SK-N-SH (cell line): Measurements from ENCODE around the gene TLR7. TPM values are rescaled to one million over a fixed set of nuclear protein-coding genes. Genes with fewer than 3 reads are reported as not detected.

ENCODE experiments used
- CTCF ChIA-PET: fragments of 300-600, 350-600 bp; formaldehyde crosslinking; extraction: SDS; loops from one replicate; lab custom pipeline; 2021; lab: Yijun Ruan, JAX
- POLR2A ChIA-PET: fragments of 350-600 bp; sonication (Branson Sonifier 250); formaldehyde crosslinking; extraction: SDS; loops from one replicate; lab custom pipeline; 2020; ENCODE audit warnings: antibody characterized with exemption, inconsistent platforms; lab: Yijun Ruan, JAX
- DNase-seq: peaks from one replicate; pipeline ENCODE4 v3.0.0; 2012
- H2AFZ ChIP-seq: fragments of 200-600 bp; sonication (generic); 2 replicates; pipeline ENCODE4 v1.8.1; 2016; ENCODE audit warnings: antibody characterized with exemption, mild to moderate bottlenecking, low read depth
- H3F3A ChIP-seq: fragments of 200-600 bp; sonication (generic); replicated peaks from 2 replicates; pipeline ENCODE3; 2016; ENCODE audit warnings: antibody characterized with exemption, mild to moderate bottlenecking; ENCODE audit not compliant: insufficient read depth
- H3K27ac ChIP-seq, 2 experiments: fragments of 200-500 bp in 1 of 2; fragments of 200-600 bp in 1 of 2; sonication (Bioruptor generic) in 1 of 2; sonication (generic), shearing (Covaris generic) in 1 of 2; 2 replicates each; pipeline versions ENCODE4 v1.5.1 to v1.6.1; 2014 to 2016; ENCODE audit warnings: low read depth in 2 of 2, inconsistent platforms in 1 of 2, low read length in 1 of 2, mild to moderate bottlenecking in 1 of 2, mixed read lengths in 1 of 2
- H3K27me3 ChIP-seq: fragments of 200-600 bp; sonication (generic), shearing (Covaris generic); 2 replicates; pipeline ENCODE4 v1.6.1; 2016; ENCODE audit warnings: mixed run types; ENCODE audit not compliant: insufficient read depth
- H3K36me3 ChIP-seq, 2 experiments: fragments of 200-500 bp in 1 of 2; fragments of 200-600 bp in 1 of 2; sonication (Bioruptor generic) in 1 of 2; sonication (generic) in 1 of 2; replicated peaks in 1 of 2; 2 replicates each; pipeline versions ENCODE3 to v1.5.1; 2014 to 2016; ENCODE audit warnings: low read length in 1 of 2, mild to moderate bottlenecking in 1 of 2; ENCODE audit not compliant: insufficient read depth in 2 of 2, control insufficient read depth in 1 of 2
- H3K4me1 ChIP-seq, 2 experiments: fragments of 200-500 bp in 1 of 2; fragments of 200-600 bp in 1 of 2; sonication (Bioruptor generic) in 1 of 2; sonication (generic), shearing (Covaris generic) in 1 of 2; 2 replicates each; pipeline versions ENCODE4 v1.5.1 to v1.6.1; 2014 to 2016; ENCODE audit warnings: low read depth in 1 of 2, low read length in 1 of 2, mixed run types in 1 of 2; ENCODE audit not compliant: insufficient read depth in 2 of 2, control insufficient read depth in 1 of 2
- H3K4me2 ChIP-seq: fragments of 200-600 bp; sonication (generic), shearing (Covaris generic); 2 replicates; pipeline ENCODE4 v1.6.1; 2017; ENCODE audit warnings: mixed run types
- H3K4me3 ChIP-seq, 2 experiments: fragments of 200-500 bp in 1 of 2; fragments of 200-600 bp in 1 of 2; sonication (Bioruptor generic) in 1 of 2; sonication (generic), shearing (Covaris generic) in 1 of 2; 2 replicates each; pipeline versions ENCODE4 v1.5.1 to v1.8.1; 2014 to 2016; ENCODE audit warnings: low read depth in 2 of 2, inconsistent platforms in 1 of 2, low read length in 1 of 2, mild to moderate bottlenecking in 1 of 2, mixed read lengths in 1 of 2, moderate library complexity in 1 of 2
- H3K79me2 ChIP-seq: fragments of 200-600 bp; sonication (generic); 2 replicates; pipeline ENCODE4 v1.8.1; 2017; ENCODE audit warnings: mild to moderate bottlenecking; ENCODE audit not compliant: insufficient read depth
- H3K9ac ChIP-seq: fragments of 200-600 bp; sonication (generic); 2 replicates; pipeline ENCODE4 v1.6.1; 2017; ENCODE audit warnings: mixed run types
- H3K9me2 ChIP-seq: fragments of 200-600 bp; sonication (generic); 2 replicates; pipeline ENCODE4 v1.6.1; 2017; ENCODE audit warnings: mixed run types
- H3K9me3 ChIP-seq: fragments of 200-600 bp; sonication (generic); 2 replicates; pipeline ENCODE4 v1.6.1; 2017; ENCODE audit warnings: mixed run types, mild to moderate bottlenecking, moderate library complexity
- H4K20me1 ChIP-seq: fragments of 200-600 bp; sonication (generic); 2 replicates; pipeline ENCODE4 v1.6.1; 2017; ENCODE audit warnings: mild to moderate bottlenecking, mixed run types; ENCODE audit not compliant: insufficient read depth
- CHD2 ChIP-seq: fragments of 150-350 bp; IDR thresholded peaks from 2 replicates; pipeline ENCODE4 v1.6.1; 2018; ENCODE audit warnings: low read length; ENCODE audit not compliant: partially characterized antibody
- ELF1 ChIP-seq: IDR thresholded peaks from 2 replicates; pipeline ENCODE4 v1.4.0; 2012
- EP300 ChIP-seq, 2 experiments: IDR thresholded peaks; 2 replicates each; pipeline versions ENCODE4 v1.4.0 to v1.6.1; 2012; ENCODE audit warnings: borderline replicate concordance in 1 of 2, low read depth in 1 of 2, low read length in 1 of 2
- EZH2phosphoT487 ChIP-seq: fragments of 200-600 bp; sonication (generic); IDR thresholded peaks from 2 replicates; pipeline ENCODE4 v1.6.1; 2017; ENCODE audit warnings: low read depth, mixed run types, mild to moderate bottlenecking, antibody characterized with exemption, moderate library complexity, borderline replicate concordance
- FOXM1 ChIP-seq: IDR thresholded peaks from 2 replicates; pipeline ENCODE4 v1.4.0; 2012; ENCODE audit warnings: low read depth, mild to moderate bottlenecking
- GATA2 ChIP-seq: sonication (generic); formaldehyde crosslinking; IDR thresholded peaks from 2 replicates; pipeline ENCODE4 v1.5.0; 2020; ENCODE audit warnings: mild to moderate bottlenecking, missing genetic modification reagents
- NFIC ChIP-seq: IDR thresholded peaks from 2 replicates; pipeline ENCODE4 v1.4.0; 2012; ENCODE audit warnings: borderline replicate concordance
- NRF1 ChIP-seq: IDR thresholded peaks from 2 replicates; pipeline ENCODE4 v1.6.1; 2012; ENCODE audit warnings: low read depth, mild to moderate bottlenecking, low read length
- RXRA ChIP-seq: IDR thresholded peaks from 2 replicates; pipeline ENCODE4 v1.4.0; 2012; ENCODE audit warnings: low read depth, mild to moderate bottlenecking, borderline replicate concordance
- TAF1 ChIP-seq: IDR thresholded peaks from 2 replicates; pipeline ENCODE4 v1.6.1; 2012; ENCODE audit warnings: low read depth, mild to moderate bottlenecking, low read length, moderate library complexity, borderline replicate concordance
- YY1 ChIP-seq: IDR thresholded peaks from 2 replicates; pipeline ENCODE4 v1.4.0; 2012; ENCODE audit warnings: low read depth, mild to moderate bottlenecking
- WGBS: methylation state at CpG from one replicate; pipeline ENCODE4 v1.1.6; 2017; ENCODE audit warnings: low lambda C conversion rate; 5-methylcytosine and 5-hydroxymethylcytosine counted together
- polyA plus RNA-seq, 3 experiments: library from polyadenylated mRNA; depleted of rRNA; stranded (reverse); fragments of >200 nt; gene quantifications; 2 replicates each; pipeline ENCODE4 v1.2.3, GENCODE V29; 2012
- TF ChIP-seq, protein P1 (sequence below): IDR thresholded peaks from 2 replicates; pipeline ENCODE4 v1.6.1; 2012; ENCODE audit warnings: mild to moderate bottlenecking, low read depth, low read length, moderate library complexity
- TF ChIP-seq, protein P2 (sequence below): IDR thresholded peaks from 2 replicates; pipeline ENCODE4 v1.4.0; 2012; ENCODE audit warnings: low read depth, borderline replicate concordance
- TF ChIP-seq, protein P3 (sequence below): IDR thresholded peaks from 2 replicates; pipeline ENCODE4 v1.4.0; 2012; ENCODE audit warnings: low read depth, borderline replicate concordance
- TF ChIP-seq, protein P4 (sequence below): fragments of 200-600 bp; sonication (generic); IDR thresholded peaks from 2 replicates; pipeline ENCODE4 v1.6.1; 2017; ENCODE audit warnings: antibody characterized with exemption, mild to moderate bottlenecking, moderate library complexity

The TLR7 gene
- polyA plus RNA-seq, 1 of the 3 experiments (the other 2 are of a cell fraction) = not detected

DNA sequence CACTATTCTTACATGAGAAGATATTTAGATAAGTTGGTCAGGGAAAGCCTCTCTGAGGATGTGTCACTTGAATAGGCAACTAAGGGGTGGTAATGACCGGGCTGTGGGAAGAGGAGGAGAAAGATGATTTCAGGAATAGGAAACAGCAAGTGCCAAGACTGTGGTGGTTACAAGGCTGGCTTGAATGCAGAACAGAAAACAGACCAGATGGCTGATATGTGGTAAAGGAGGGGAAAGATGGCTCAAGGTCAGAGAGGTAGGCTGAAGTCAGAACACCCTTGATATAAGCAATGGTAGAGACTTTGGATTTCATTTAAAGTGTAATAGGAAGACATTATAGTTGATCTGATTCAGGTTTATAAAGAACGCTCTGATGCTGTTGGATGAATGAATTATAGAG is 15.0 kb downstream of the TLR7 start (continued):
- no peak for TF ChIP-seq NRF1
- TF ChIP-seq, protein P1, sequence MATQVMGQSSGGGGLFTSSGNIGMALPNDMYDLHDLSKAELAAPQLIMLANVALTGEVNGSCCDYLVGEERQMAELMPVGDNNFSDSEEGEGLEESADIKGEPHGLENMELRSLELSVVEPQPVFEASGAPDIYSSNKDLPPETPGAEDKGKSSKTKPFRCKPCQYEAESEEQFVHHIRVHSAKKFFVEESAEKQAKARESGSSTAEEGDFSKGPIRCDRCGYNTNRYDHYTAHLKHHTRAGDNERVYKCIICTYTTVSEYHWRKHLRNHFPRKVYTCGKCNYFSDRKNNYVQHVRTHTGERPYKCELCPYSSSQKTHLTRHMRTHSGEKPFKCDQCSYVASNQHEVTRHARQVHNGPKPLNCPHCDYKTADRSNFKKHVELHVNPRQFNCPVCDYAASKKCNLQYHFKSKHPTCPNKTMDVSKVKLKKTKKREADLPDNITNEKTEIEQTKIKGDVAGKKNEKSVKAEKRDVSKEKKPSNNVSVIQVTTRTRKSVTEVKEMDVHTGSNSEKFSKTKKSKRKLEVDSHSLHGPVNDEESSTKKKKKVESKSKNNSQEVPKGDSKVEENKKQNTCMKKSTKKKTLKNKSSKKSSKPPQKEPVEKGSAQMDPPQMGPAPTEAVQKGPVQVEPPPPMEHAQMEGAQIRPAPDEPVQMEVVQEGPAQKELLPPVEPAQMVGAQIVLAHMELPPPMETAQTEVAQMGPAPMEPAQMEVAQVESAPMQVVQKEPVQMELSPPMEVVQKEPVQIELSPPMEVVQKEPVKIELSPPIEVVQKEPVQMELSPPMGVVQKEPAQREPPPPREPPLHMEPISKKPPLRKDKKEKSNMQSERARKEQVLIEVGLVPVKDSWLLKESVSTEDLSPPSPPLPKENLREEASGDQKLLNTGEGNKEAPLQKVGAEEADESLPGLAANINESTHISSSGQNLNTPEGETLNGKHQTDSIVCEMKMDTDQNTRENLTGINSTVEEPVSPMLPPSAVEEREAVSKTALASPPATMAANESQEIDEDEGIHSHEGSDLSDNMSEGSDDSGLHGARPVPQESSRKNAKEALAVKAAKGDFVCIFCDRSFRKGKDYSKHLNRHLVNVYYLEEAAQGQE = no peak

DNA sequence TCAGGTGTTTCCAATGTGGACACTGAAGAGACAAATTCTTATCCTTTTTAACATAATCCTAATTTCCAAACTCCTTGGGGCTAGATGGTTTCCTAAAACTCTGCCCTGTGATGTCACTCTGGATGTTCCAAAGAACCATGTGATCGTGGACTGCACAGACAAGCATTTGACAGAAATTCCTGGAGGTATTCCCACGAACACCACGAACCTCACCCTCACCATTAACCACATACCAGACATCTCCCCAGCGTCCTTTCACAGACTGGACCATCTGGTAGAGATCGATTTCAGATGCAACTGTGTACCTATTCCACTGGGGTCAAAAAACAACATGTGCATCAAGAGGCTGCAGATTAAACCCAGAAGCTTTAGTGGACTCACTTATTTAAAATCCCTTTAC is 18.6 kb downstream of the TLR7 start:
- Histone ChIP-seq H3K9me3 (no peaks in the 10 kb centered on the region), H2AFZ (no peak overlapping the region), H3K27ac (no peak overlapping the region), H4K20me1 (no peaks in the 10 kb centered on the region), H3K9ac (no peak overlapping the region), H3K4me3 (no peak overlapping the region), H3K79me2 (no peaks in the 10 kb centered on the region), H3K36me3 (no peaks in the 10 kb centered on the region)
- TF ChIP-seq, protein P2, sequence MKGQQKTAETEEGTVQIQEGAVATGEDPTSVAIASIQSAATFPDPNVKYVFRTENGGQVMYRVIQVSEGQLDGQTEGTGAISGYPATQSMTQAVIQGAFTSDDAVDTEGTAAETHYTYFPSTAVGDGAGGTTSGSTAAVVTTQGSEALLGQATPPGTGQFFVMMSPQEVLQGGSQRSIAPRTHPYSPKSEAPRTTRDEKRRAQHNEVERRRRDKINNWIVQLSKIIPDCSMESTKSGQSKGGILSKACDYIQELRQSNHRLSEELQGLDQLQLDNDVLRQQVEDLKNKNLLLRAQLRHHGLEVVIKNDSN = no peak
- TF ChIP-seq NRF1 (no peak), CHD2 (no peak), FOXM1 (no peak), YY1 (no peak), RXRA (no peak), ELF1 (no peak), EZH2phosphoT487 (no peak), NFIC (no peak), TAF1 (no peak), GATA2 (CRISPR knock-in tag) (no peak), EP300 (IDR thresholded peaks at IDR 0.05; ENCODE audit: borderline replicate concordance in 1 of 2, low read depth in 1 of 2, low read length in 1 of 2) (no peak)
- TF ChIP-seq, protein P3, sequence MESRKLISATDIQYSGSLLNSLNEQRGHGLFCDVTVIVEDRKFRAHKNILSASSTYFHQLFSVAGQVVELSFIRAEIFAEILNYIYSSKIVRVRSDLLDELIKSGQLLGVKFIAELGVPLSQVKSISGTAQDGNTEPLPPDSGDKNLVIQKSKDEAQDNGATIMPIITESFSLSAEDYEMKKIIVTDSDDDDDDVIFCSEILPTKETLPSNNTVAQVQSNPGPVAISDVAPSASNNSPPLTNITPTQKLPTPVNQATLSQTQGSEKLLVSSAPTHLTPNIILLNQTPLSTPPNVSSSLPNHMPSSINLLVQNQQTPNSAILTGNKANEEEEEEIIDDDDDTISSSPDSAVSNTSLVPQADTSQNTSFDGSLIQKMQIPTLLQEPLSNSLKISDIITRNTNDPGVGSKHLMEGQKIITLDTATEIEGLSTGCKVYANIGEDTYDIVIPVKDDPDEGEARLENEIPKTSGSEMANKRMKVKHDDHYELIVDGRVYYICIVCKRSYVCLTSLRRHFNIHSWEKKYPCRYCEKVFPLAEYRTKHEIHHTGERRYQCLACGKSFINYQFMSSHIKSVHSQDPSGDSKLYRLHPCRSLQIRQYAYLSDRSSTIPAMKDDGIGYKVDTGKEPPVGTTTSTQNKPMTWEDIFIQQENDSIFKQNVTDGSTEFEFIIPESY = no peak
- TF ChIP-seq, protein P4, sequence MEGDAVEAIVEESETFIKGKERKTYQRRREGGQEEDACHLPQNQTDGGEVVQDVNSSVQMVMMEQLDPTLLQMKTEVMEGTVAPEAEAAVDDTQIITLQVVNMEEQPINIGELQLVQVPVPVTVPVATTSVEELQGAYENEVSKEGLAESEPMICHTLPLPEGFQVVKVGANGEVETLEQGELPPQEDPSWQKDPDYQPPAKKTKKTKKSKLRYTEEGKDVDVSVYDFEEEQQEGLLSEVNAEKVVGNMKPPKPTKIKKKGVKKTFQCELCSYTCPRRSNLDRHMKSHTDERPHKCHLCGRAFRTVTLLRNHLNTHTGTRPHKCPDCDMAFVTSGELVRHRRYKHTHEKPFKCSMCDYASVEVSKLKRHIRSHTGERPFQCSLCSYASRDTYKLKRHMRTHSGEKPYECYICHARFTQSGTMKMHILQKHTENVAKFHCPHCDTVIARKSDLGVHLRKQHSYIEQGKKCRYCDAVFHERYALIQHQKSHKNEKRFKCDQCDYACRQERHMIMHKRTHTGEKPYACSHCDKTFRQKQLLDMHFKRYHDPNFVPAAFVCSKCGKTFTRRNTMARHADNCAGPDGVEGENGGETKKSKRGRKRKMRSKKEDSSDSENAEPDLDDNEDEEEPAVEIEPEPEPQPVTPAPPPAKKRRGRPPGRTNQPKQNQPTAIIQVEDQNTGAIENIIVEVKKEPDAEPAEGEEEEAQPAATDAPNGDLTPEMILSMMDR = no peak
- TF ChIP-seq, all 33 proteins: peak for 0
- no peaks in the 10 kb centered on the region for H3K4me1 ChIP-seq
- H3K9me2 ChIP-seq = no peaks in the 10 kb centered on the region; the same call in 1 of the 2 replicates
- ChIA-PET CTCF (interaction anchor here (1.0 kb wide), 1 partner anchor 9 kb away, joined by 3 read pairs; no protein-coding TSS in a partner anchor), POLR2A (no interaction called here)
- no peaks in the 10 kb centered on the region for H3F3A ChIP-seq
- no peak overlapping the region for H3K4me2 ChIP-seq
- H3K27me3 ChIP-seq = peaks cover 16% of the 10 kb centered on the region; the same call in 1 of the 2 replicates
- DNase-seq = no peak
- WGBS = 17% methylated on average over 5 of the region's 5 CpGs
